Naive B cell (primary cell): Measurements from ENCODE around the gene SLC41A3. TPM values are rescaled to one million over a fixed set of nuclear protein-coding genes. Genes with fewer than 3 reads are reported as not detected.

ENCODE experiments used
- ATAC-seq, 2 donors: fragments of 150-1000 bp; cut with Tn5 transposase; 2 replicates each; pipeline ENCODE4 v1.10.0; 2021; ENCODE audit warnings: low read depth in 2 of 2, mild to moderate bottlenecking in 2 of 2, moderate library complexity in 2 of 2
- DNase-seq: peaks from one replicate; pipeline ENCODE4 v3.0.0; 2022
- H3K27ac Mint-ChIP-seq, 6 donors: one replicate each; pipeline ENCODE4 v1.8.0; 2020 to 2022; ENCODE audit warnings: mild to moderate bottlenecking in 6 of 6, mixed read lengths in 6 of 6, moderate library complexity in 5 of 6, inconsistent platforms in 2 of 6
- H3K27me3 Mint-ChIP-seq, 3 donors: one replicate each; pipeline ENCODE4 v1.8.0; 2021 to 2022; ENCODE audit warnings: mixed read lengths in 3 of 3, mild to moderate bottlenecking in 1 of 3
- H3K36me3 Mint-ChIP-seq, 2 donors: one replicate each; pipeline ENCODE4 v1.8.0; 2020 to 2022; ENCODE audit warnings: mixed read lengths in 2 of 2, inconsistent platforms in 1 of 2, mild to moderate bottlenecking in 1 of 2
- H3K4me1 Mint-ChIP-seq, 3 donors: one replicate each; pipeline ENCODE4 v1.8.0; 2020 to 2022; ENCODE audit warnings: mixed read lengths in 3 of 3, inconsistent platforms in 1 of 3, mild to moderate bottlenecking in 1 of 3, moderate library complexity in 1 of 3
- H3K4me3 Mint-ChIP-seq, 8 donors: one replicate each; pipeline ENCODE4 v1.8.0; 2020 to 2022; ENCODE audit warnings: mild to moderate bottlenecking in 8 of 8, mixed read lengths in 8 of 8, moderate library complexity in 8 of 8, inconsistent platforms in 2 of 8
- H3K9me3 Mint-ChIP-seq, 7 donors: one replicate each; pipeline ENCODE4 v1.8.0; 2020 to 2022; ENCODE audit warnings: mixed read lengths in 7 of 7, mild to moderate bottlenecking in 5 of 7, inconsistent platforms in 2 of 7, moderate library complexity in 1 of 7
- polyA plus RNA-seq, 6 donors: library from polyadenylated mRNA; unstranded; fragments of 300-500 nt; fragmentation: Illumina TruSeq; gene quantifications; one replicate each; pipeline ENCODE4 v1.2.3, GENCODE V29; 2021; ENCODE audit warnings: low read depth in 6 of 6

Gene SLC41A3
- 10 to 100 TPM; 21.4 to 28.7 (median 24.9) TPM for polyA plus RNA-seq

GRCh38 chr3:126083913-126084767 is at the start of gene SLC41A3:
TSS of gene SLC41A3 (minus strand) at chr3:126084124. CDS start at chr3:126068219, 15,905 bp downstream.
- H3K27ac Mint-ChIP-seq = peak within 1 kb of the TSS; percentile 82 to 96 (median 90)
- DNase-seq = peak; percentile 83
- H3K9me3 Mint-ChIP-seq = peaks cover 0 to 3% (median 0%) of the 10 kb centered on the region in 7 donors
- H3K4me3 Mint-ChIP-seq = peak within 1 kb of the TSS; percentile 90 to 97 (median 94)
- H3K27me3 Mint-ChIP-seq = no peaks in the 10 kb centered on the region
- ATAC-seq = peak; percentile 85 to 87
- no peaks in the 10 kb centered on the region for H3K36me3 Mint-ChIP-seq
- H3K4me1 Mint-ChIP-seq = peaks cover 15 to 27% (median 25%) of the 10 kb centered on the region in 3 donors

GRCh38 chr3:126133606-126134005 is 49.7 kb upstream of the SLC41A3 start:
- no peak overlapping the region for H3K27ac Mint-ChIP-seq
- H3K4me3 Mint-ChIP-seq = no peak overlapping the region
- H3K27me3 Mint-ChIP-seq = peaks cover 8 to 48% (median 38%) of the 10 kb centered on the region in 3 donors
- H3K4me1 Mint-ChIP-seq = peaks cover 0 to 4% (median 0%) of the 10 kb centered on the region in 3 donors
- DNase-seq (no peak), ATAC-seq (no peak)
- H3K9me3 Mint-ChIP-seq = no peaks in the 10 kb centered on the region
- H3K36me3 Mint-ChIP-seq = no peaks in the 10 kb centered on the region

GRCh38 chr3:126132751-126133511 is 49.0 kb upstream of the SLC41A3 start:
- DNase-seq (no peak), ATAC-seq (no peak)
- H3K27me3 Mint-ChIP-seq = peaks cover 4 to 43% (median 31%) of the 10 kb centered on the region in 3 donors
- no peaks in the 10 kb centered on the region for H3K9me3 Mint-ChIP-seq
- H3K4me3 Mint-ChIP-seq = peak overlapping the region in 1 of 8 donors; percentile 11
- no peak overlapping the region for H3K27ac Mint-ChIP-seq
- H3K4me1 Mint-ChIP-seq = peaks cover 0 to 4% (median 0%) of the 10 kb centered on the region in 3 donors
- H3K36me3 Mint-ChIP-seq = no peaks in the 10 kb centered on the region

- Mint-ChIP-seq H3K4me1 (peaks cover 0 to 4% (median 0%) of the 10 kb centered on the region in 3 donors), H3K4me3 (peak overlapping the region in 1 of 8 donors; percentile 11), H3K9me3 (no peaks in the 10 kb centered on the region), H3K36me3 (no peaks in the 10 kb centered on the region), H3K27ac (peak overlapping the region in 1 of 6 donors; percentile 76), H3K27me3 (peaks cover 4 to 41% (median 29%) of the 10 kb centered on the region in 3 donors)
- DNase-seq (no peak), ATAC-seq (no peak)
Measured at GRCh38 chr3:126131881-126132750, 48.2 kb upstream of the SLC41A3 start.

GRCh38 chr3:126130981-126131745 is 47.2 kb upstream of the SLC41A3 start:
- no peak overlapping the region for H3K27ac Mint-ChIP-seq
- no peak for ATAC-seq
- H3K36me3 Mint-ChIP-seq = no peaks in the 10 kb centered on the region
- DNase-seq = no peak
- H3K4me1 Mint-ChIP-seq = peaks cover 0 to 4% (median 0%) of the 10 kb centered on the region in 3 donors
- no peaks in the 10 kb centered on the region for H3K9me3 Mint-ChIP-seq
- H3K4me3 Mint-ChIP-seq = no peak overlapping the region
- peaks cover 3 to 36% (median 22%) of the 10 kb centered on the region in 3 donors for H3K27me3 Mint-ChIP-seq

- Mint-ChIP-seq H3K9me3 (no peaks in the 10 kb centered on the region), H3K4me1 (peaks cover 0 to 4% (median 0%) of the 10 kb centered on the region in 3 donors), H3K4me3 (peak overlapping the region in 1 of 8 donors; percentile 47), H3K27ac (peak overlapping the region in 2 of 6 donors; percentile 19 to 24), H3K36me3 (no peaks in the 10 kb centered on the region), H3K27me3 (peaks cover 0 to 36% (median 13%) of the 10 kb centered on the region in 3 donors)
- DNase-seq = no peak
- no peak for ATAC-seq
Measured at GRCh38 chr3:126130081-126130855, 46.3 kb upstream of the SLC41A3 start.

- H3K27me3 Mint-ChIP-seq = peaks cover 0 to 36% (median 14%) of the 10 kb centered on the region in 3 donors
- H3K27ac Mint-ChIP-seq = no peak overlapping the region
- H3K9me3 Mint-ChIP-seq = no peaks in the 10 kb centered on the region
- no peak for DNase-seq
- no peak overlapping the region for H3K4me3 Mint-ChIP-seq
- H3K4me1 Mint-ChIP-seq = peaks cover 0 to 3% (median 0%) of the 10 kb centered on the region in 3 donors
- H3K36me3 Mint-ChIP-seq = no peaks in the 10 kb centered on the region
- ATAC-seq = no peak
Measured at GRCh38 chr3:126129398-126129891, 45.5 kb upstream of the SLC41A3 start.

GRCh38 chr3:126128504-126129397 is 44.8 kb upstream of the SLC41A3 start:
- Mint-ChIP-seq H3K4me1 (no peaks in the 10 kb centered on the region), H3K4me3 (no peak overlapping the region), H3K9me3 (no peaks in the 10 kb centered on the region), H3K36me3 (no peaks in the 10 kb centered on the region), H3K27ac (no peak overlapping the region), H3K27me3 (peaks cover 0 to 34% (median 15%) of the 10 kb centered on the region in 3 donors)
- DNase-seq (no peak), ATAC-seq (no peak)

GRCh38 chr3:126127904-126128303 is 44.0 kb upstream of the SLC41A3 start:
- Mint-ChIP-seq H3K27me3 (peaks cover 0 to 26% (median 15%) of the 10 kb centered on the region in 3 donors), H3K36me3 (no peaks in the 10 kb centered on the region), H3K4me3 (no peak overlapping the region), H3K4me1 (no peaks in the 10 kb centered on the region), H3K27ac (peak overlapping the region in 1 of 6 donors; percentile 16), H3K9me3 (no peaks in the 10 kb centered on the region)
- DNase-seq = no peak
- no peak for ATAC-seq

GRCh38 chr3:126127452-126127851 is 43.5 kb upstream of the SLC41A3 start:
- H3K27ac Mint-ChIP-seq = no peak overlapping the region
- no peaks in the 10 kb centered on the region for H3K4me1 Mint-ChIP-seq
- no peaks in the 10 kb centered on the region for H3K36me3 Mint-ChIP-seq
- H3K9me3 Mint-ChIP-seq = no peaks in the 10 kb centered on the region
- ATAC-seq (no peak), DNase-seq (no peak)
- H3K4me3 Mint-ChIP-seq = no peak overlapping the region
- peaks cover 0 to 26% (median 15%) of the 10 kb centered on the region in 3 donors for H3K27me3 Mint-ChIP-seq
